HepG2 (cell line): ENCODE results near the gene MAP4K3. TPM values are rescaled to one million over a fixed set of nuclear protein-coding genes. Genes with fewer than 3 reads are reported as not detected.

Experiments
- ARID5B ChIP-seq: IDR thresholded peaks from 2 replicates; pipeline ENCODE4 v1.4.0; 2020; ENCODE audit warnings: mild to moderate bottlenecking, missing genetic modification reagents
- CCAR2 ChIP-seq: fragments of 200-400 bp; formaldehyde crosslinking; optimal IDR thresholded peaks from 2 replicates; pipeline ENCODE3; 2018; ENCODE audit warnings: low read depth, mild to moderate bottlenecking, low read length, moderate library complexity
- EEA1 ChIP-seq: sonication (generic); formaldehyde crosslinking; IDR thresholded peaks from 2 replicates; pipeline ENCODE4 v1.5.1; 2020; ENCODE audit warnings: mild to moderate bottlenecking, missing genetic modification reagents, borderline replicate concordance
- GRHL1 ChIP-seq: sonication (generic); formaldehyde crosslinking; conservative IDR thresholded peaks from 2 replicates; pipeline ENCODE4 v1.8.0; 2022; ENCODE audit warnings: missing genetic modification reagents
- HOXA7 ChIP-seq: sonication (generic); formaldehyde crosslinking; IDR thresholded peaks from 2 replicates; pipeline ENCODE4 v1.8.1; 2022; ENCODE audit warnings: mild to moderate bottlenecking, missing genetic modification reagents, moderate library complexity
- IKZF1 ChIP-seq: fragments of 450-650 bp; IDR thresholded peaks from 2 replicates; pipeline ENCODE4 v1.7.1; 2016
- KDM5B ChIP-seq: sonication (generic); formaldehyde crosslinking; IDR thresholded peaks from 2 replicates; pipeline ENCODE4 v1.4.0; 2020; ENCODE audit warnings: missing genetic modification reagents, mild to moderate bottlenecking, borderline replicate concordance
- SATB2 ChIP-seq: sonication (generic); formaldehyde crosslinking; IDR thresholded peaks from 2 replicates; pipeline ENCODE4 v1.5.0; 2020; ENCODE audit warnings: missing genetic modification reagents
- SMARCE1 ChIP-seq: fragments of 450-650 bp; IDR thresholded peaks from 2 replicates; pipeline ENCODE4 v1.6.1; 2017; ENCODE audit warnings: borderline replicate concordance
- SOX5 ChIP-seq: IDR thresholded peaks from 2 replicates; pipeline ENCODE4 v1.6.1; 2016; ENCODE audit warnings: borderline replicate concordance
- SP140L ChIP-seq: sonication (generic); formaldehyde crosslinking; IDR thresholded peaks from 2 replicates; pipeline ENCODE4 v1.4.0; 2020; ENCODE audit warnings: missing genetic modification reagents, borderline replicate concordance
- SPEN ChIP-seq: sonication (generic); formaldehyde crosslinking; IDR thresholded peaks from 2 replicates; pipeline ENCODE4 v1.5.1; 2020; ENCODE audit warnings: low read depth, mild to moderate bottlenecking, missing genetic modification reagents
- SRF ChIP-seq: IDR thresholded peaks from 2 replicates; pipeline ENCODE4 v1.6.1; 2011; ENCODE audit warnings: mild to moderate bottlenecking, low read depth, low read length, moderate library complexity
- WIZ ChIP-seq: sonication (generic); formaldehyde crosslinking; IDR thresholded peaks from 2 replicates; pipeline ENCODE4 v1.5.1; 2020; ENCODE audit warnings: mild to moderate bottlenecking, missing genetic modification reagents
- ZBTB37 ChIP-seq: sonication (generic); formaldehyde crosslinking; IDR thresholded peaks from 2 replicates; pipeline ENCODE4 v1.4.0; 2020; ENCODE audit warnings: mild to moderate bottlenecking, missing genetic modification reagents
- ZNF652 ChIP-seq: IDR thresholded peaks from 2 replicates; pipeline ENCODE4 v1.6.1; 2016; ENCODE audit warnings: low read depth, borderline replicate concordance
- ZNF761 ChIP-seq: sonication (generic); formaldehyde crosslinking; conservative IDR thresholded peaks from 2 replicates; pipeline ENCODE4 v1.4.0; 2020; ENCODE audit warnings: mild to moderate bottlenecking, missing genetic modification reagents
- ZNF770 ChIP-seq: sonication (generic); formaldehyde crosslinking; IDR thresholded peaks from 2 replicates; pipeline ENCODE4 v1.5.0; 2020; ENCODE audit warnings: mild to moderate bottlenecking, missing genetic modification reagents
- polyA plus RNA-seq, 8 experiments: library from polyadenylated mRNA; depleted of rRNA in 3 of 8; stranded (reverse) in 7 of 8; unstranded in 1 of 8; fragments of >200 nt; fragmentation: Illumina TruSeq in 4 of 8; extraction: Trizol in 4 of 8; gene quantifications; 2 replicates each; pipeline versions ENCODE4 v1.2.1 to v1.2.3, GENCODE V29; 2011 to 2016; ENCODE audit warnings: low read depth in 4 of 8, missing spikeins in 1 of 8, mixed read lengths in 1 of 8; ENCODE audit not compliant: insufficient read depth in 1 of 8
- total RNA-seq, 5 experiments: library from RNA; depleted of rRNA; stranded (reverse); fragments of >200 nt; fragmentation: Illumina TruSeq; extraction: Trizol; gene quantifications; 2 replicates each; pipeline ENCODE4 v1.2.3, GENCODE V29; 2016; ENCODE audit warnings: low read depth in 1 of 5

The MAP4K3 gene
- total and polyA plus RNA-seq, 2 of the 13 experiments (the other 11 are each of a cell fraction or from before 2014, with no cell fraction given): 45.9 to 53.2 TPM

GRCh38 chr2:39407516-39408296, 29.4 kb downstream of the MAP4K3 start (continued):
- TF ChIP-seq CCAR2 (no peak), SOX5 (CRISPR knock-in tag) (peak; percentile 11; the same call in 1 of the 2 replicates), WIZ (CRISPR knock-in tag) (no peak), ZNF652 (CRISPR knock-in tag) (peak; percentile 88), SMARCE1 (no peak), ARID5B (CRISPR knock-in tag) (no peak), SRF (no peak), GRHL1 (CRISPR knock-in tag) (no peak), SPEN (no peak), ZNF770 (CRISPR knock-in tag) (peak; percentile 94), SP140L (no peak), IKZF1 (no peak), EEA1 (CRISPR knock-in tag) (no peak), ZNF761 (CRISPR knock-in tag) (no peak), HOXA7 (no peak), ZBTB37 (CRISPR knock-in tag) (no peak), KDM5B (CRISPR knock-in tag) (no peak), SATB2 (CRISPR knock-in tag) (no peak)
